ENCODE results near the gene ME3.

DNA sequence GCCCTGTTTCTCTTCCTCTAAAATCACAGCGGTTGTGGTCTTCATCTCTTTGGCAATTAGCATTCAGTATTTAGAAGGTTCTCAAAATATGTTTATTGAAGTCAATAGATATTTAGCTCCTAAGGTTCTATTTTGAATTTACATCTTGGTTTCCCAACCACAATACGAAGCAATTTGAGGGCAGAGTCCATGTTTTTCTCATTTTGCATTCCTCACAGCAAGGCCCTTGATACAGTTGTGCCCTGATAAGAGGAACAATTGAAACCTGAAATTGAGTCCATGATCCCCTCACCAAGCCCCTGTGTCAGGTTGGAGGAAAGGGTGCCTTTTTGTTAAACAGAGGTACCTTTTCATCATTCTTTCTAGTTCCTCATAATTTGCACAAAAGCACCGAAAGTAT lies 166.2 kb downstream of the ME3 start:
- TF ChIP-seq POLR2A (IDR thresholded peaks at IDR 0.05) = no peak
- no peak for TF ChIP-seq CTCF (IDR thresholded peaks at IDR 0.05)
